Naive thymus-derived CD4-positive, alpha-beta T cell (primary cell): ENCODE results near the gene GATA2. TPM values are rescaled to one million over a fixed set of nuclear protein-coding genes. Genes with fewer than 3 reads are reported as not detected.
A peak's percentile ranks its signal among the peaks of the same experiment; 100 is the strongest.

ENCODE experiments used
- ATAC-seq: fragments of 150-1000 bp; cut with Tn5 transposase; 2 replicates; pipeline ENCODE4 v1.10.0; 2021; ENCODE audit warnings: mild to moderate bottlenecking, moderate library complexity
- CTCF ChIA-PET: fragments of 350-600 bp; sonication (Branson Sonifier 250); formaldehyde crosslinking; loops from one replicate; lab custom pipeline; 2021; ENCODE audit warnings: antibody characterized with exemption; lab: Charles Lee
- POLR2A ChIA-PET: fragments of 350-600 bp; sonication (Branson Sonifier 250); formaldehyde crosslinking; loops from one replicate; lab custom pipeline; 2021; ENCODE audit warnings: antibody characterized with exemption, inconsistent platforms; lab: Charles Lee
- DNase-seq, 9 donors: peaks; one replicate each; pipeline versions ENCODE4 v3.0.0 to v3.0.0-alpha.2; 2020 to 2022; ENCODE audit warnings: mixed read lengths in 1 of 9
- H3K27ac ChIP-seq: one replicate; pipeline ENCODE4 v1.7.0; 2013; ENCODE audit warnings: mild to moderate bottlenecking, low read depth, low read length, moderate library complexity
- H3K27me3 ChIP-seq, 2 donors: one replicate each; pipeline ENCODE4 v1.7.0; 2013; ENCODE audit warnings: low read length in 2 of 2, mild to moderate bottlenecking in 2 of 2, moderate library complexity in 2 of 2; ENCODE audit not compliant: control insufficient read depth in 2 of 2, insufficient read depth in 2 of 2
- H3K36me3 ChIP-seq, 3 experiments: 1 replicate in 2 of 3; 2 replicates in 1 of 3; pipeline ENCODE4 v1.7.0; 2013; ENCODE audit warnings: low read length in 3 of 3, mild to moderate bottlenecking in 3 of 3, moderate library complexity in 1 of 3; ENCODE audit not compliant: insufficient read depth in 3 of 3, control insufficient read depth in 2 of 3
- H3K4me1 ChIP-seq, 2 donors: one replicate each; pipeline ENCODE4 v1.7.0; 2013; ENCODE audit warnings: low read length in 2 of 2, mild to moderate bottlenecking in 2 of 2, moderate library complexity in 1 of 2; ENCODE audit not compliant: control insufficient read depth in 2 of 2, insufficient read depth in 2 of 2
- H3K4me3 ChIP-seq: 2 replicates; pipeline ENCODE4 v1.7.0; 2013; ENCODE audit warnings: mild to moderate bottlenecking, low read length
- H3K9me3 ChIP-seq, 3 experiments: 1 replicate in 2 of 3; 2 replicates in 1 of 3; pipeline ENCODE4 v1.7.0; 2013; ENCODE audit warnings: low read length in 3 of 3; ENCODE audit not compliant: control insufficient read depth in 2 of 3
- H3K27ac Mint-ChIP-seq, 9 donors: one replicate each; pipeline ENCODE4 v1.8.0; 2020 to 2022; ENCODE audit warnings: mixed read lengths in 9 of 9, mild to moderate bottlenecking in 8 of 9, moderate library complexity in 5 of 9, inconsistent platforms in 2 of 9
- H3K27me3 Mint-ChIP-seq, 5 donors: one replicate each; pipeline ENCODE4 v1.8.0; 2021 to 2022; ENCODE audit warnings: mixed read lengths in 5 of 5, mild to moderate bottlenecking in 1 of 5
- H3K36me3 Mint-ChIP-seq, 5 donors: one replicate each; pipeline ENCODE4 v1.8.0; 2020 to 2022; ENCODE audit warnings: mixed read lengths in 5 of 5, mild to moderate bottlenecking in 3 of 5, inconsistent platforms in 1 of 5
- H3K4me1 Mint-ChIP-seq, 7 donors: one replicate each; pipeline ENCODE4 v1.8.0; 2020 to 2022; ENCODE audit warnings: mixed read lengths in 7 of 7, mild to moderate bottlenecking in 3 of 7, inconsistent platforms in 1 of 7
- H3K4me3 Mint-ChIP-seq, 10 donors: one replicate each; pipeline ENCODE4 v1.8.0; 2020 to 2022; ENCODE audit warnings: mild to moderate bottlenecking in 10 of 10, mixed read lengths in 10 of 10, moderate library complexity in 6 of 10, inconsistent platforms in 2 of 10
- H3K9me3 Mint-ChIP-seq, 11 donors: one replicate each; pipeline ENCODE4 v1.8.0; 2020 to 2022; ENCODE audit warnings: mixed read lengths in 11 of 11, mild to moderate bottlenecking in 4 of 11, inconsistent platforms in 1 of 11, moderate library complexity in 1 of 11
- intact Hi-C, 2 donors: fragments of 100-400 bp; cut with micrococcal nuclease; formaldehyde crosslinking; loops; one replicate each; pipeline ENCODE4 v1.15.1; 2023
- polyA plus RNA-seq, 2 donors: library from polyadenylated mRNA; unstranded; fragments of 300-500 nt; fragmentation: Illumina TruSeq; gene quantifications; one replicate each; pipeline ENCODE4 v1.2.3, GENCODE V29; 2021
- total RNA-seq, 6 experiments: library from RNA in 5 of 6; stranded (reverse) in 5 of 6; gene quantifications; 1 replicate in 5 of 6; 2 replicates in 1 of 6; pipeline ENCODE4 v1.2.3 and lab custom pipeline; 2021 to 2026

GATA2 gene
- total and polyA plus RNA-seq, 7 experiments from 2014 or later: 0.30 to 70.9 (median 14.0) TPM; not detected in 4

DNA sequence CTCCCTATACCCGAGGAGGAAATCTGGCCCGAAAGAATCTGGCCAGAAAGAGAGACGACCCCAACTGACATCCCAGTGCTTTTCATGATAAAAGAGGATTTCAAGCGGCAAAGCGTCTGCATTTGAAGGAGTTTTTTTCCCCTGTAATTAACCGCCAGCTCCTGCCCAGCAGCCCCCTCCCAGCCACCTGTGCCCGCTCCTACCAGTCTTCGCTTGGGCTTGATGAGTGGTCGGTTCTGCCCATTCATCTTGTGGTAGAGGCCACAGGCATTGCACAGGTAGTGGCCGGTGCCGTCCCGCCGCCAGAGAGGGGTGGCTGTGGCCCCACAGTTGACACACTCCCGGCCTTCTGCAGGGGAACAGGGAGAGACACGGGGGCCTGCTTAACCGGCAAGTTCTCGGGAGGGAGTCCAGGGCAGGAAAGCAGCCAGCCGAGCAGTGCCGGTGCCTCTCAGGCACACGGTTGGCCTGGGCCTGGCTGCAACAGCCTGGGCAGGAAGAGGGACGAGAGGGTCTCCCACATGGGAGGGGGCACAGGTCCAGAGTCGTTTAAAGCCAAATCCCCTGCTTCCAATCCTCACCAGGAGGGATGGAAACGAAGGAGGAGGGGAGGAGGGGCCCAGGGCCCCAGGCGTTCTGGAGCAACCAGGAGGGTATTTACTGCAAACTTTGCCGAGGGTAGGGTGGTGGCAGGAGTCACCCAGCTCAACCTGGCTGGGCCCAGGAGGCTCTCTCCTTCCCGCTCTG, 9.2 kb downstream of the GATA2 start:
- Mint-ChIP-seq H3K27ac (no peak overlapping the region), H3K4me1 (peaks cover 16 to 34% (median 25%) of the 10 kb centered on the region in 7 donors), H3K9me3 (no peaks in the 10 kb centered on the region), H3K27me3 (peaks cover 52 to 74% (median 67%) of the 10 kb centered on the region in 5 donors), H3K36me3 (no peaks in the 10 kb centered on the region), H3K4me3 (peak overlapping the region in 8 of 10 donors; percentile 62 to 91 (median 79))
- ChIA-PET CTCF (no interaction called here), POLR2A (interaction anchor here (0.6 kb wide), 1 partner anchor 305 kb away, joined by 4 read pairs; no protein-coding TSS in a partner anchor)
- no peak for ATAC-seq
- no peak overlapping the region for H3K27ac ChIP-seq
- peaks cover 10 to 27% of the 10 kb centered on the region in 2 donors for H3K27me3 ChIP-seq
- no peak overlapping the region for H3K4me3 ChIP-seq
- DNase-seq: no peak
- no peaks in the 10 kb centered on the region for H3K9me3 ChIP-seq
- H3K36me3 ChIP-seq: no peaks in the 10 kb centered on the region
- peaks cover 11 to 35% of the 10 kb centered on the region in 2 donors for H3K4me1 ChIP-seq
- intact Hi-C loops: no loop called here

- ATAC-seq (no peak), DNase-seq (no peak)
- Histone ChIP-seq H3K27ac (no peak overlapping the region), H3K36me3 (no peaks in the 10 kb centered on the region), H3K4me1 (peaks cover 2 to 26% of the 10 kb centered on the region in 2 donors), H3K27me3 (peaks cover 8 to 18% of the 10 kb centered on the region in 2 donors), H3K4me3 (no peak overlapping the region), H3K9me3 (no peaks in the 10 kb centered on the region)
- peaks cover 61 to 82% (median 66%) of the 10 kb centered on the region in 5 donors for H3K27me3 Mint-ChIP-seq
- POLR2A ChIA-PET: no interaction called here
- CTCF ChIA-PET: no interaction called here
- H3K27ac Mint-ChIP-seq: peak overlapping the region in 2 of 9 donors; percentile 10 to 57
- no peaks in the 10 kb centered on the region for H3K36me3 Mint-ChIP-seq
- H3K4me1 Mint-ChIP-seq: peaks cover 12 to 30% (median 21%) of the 10 kb centered on the region in 7 donors
- H3K4me3 Mint-ChIP-seq: peak overlapping the region; percentile 44 to 91 (median 79)
- intact Hi-C loops: no loop called here
- H3K9me3 Mint-ChIP-seq: no peaks in the 10 kb centered on the region
Measured at GRCh38 chr3:128482666-128483656, 10.0 kb downstream of the GATA2 start.

GRCh38 chr3:128482175-128482574, 10.8 kb downstream of the GATA2 start:
- peaks cover 9 to 26% (median 18%) of the 10 kb centered on the region in 7 donors for H3K4me1 Mint-ChIP-seq
- ATAC-seq (no peak), DNase-seq (no peak)
- Histone ChIP-seq H3K36me3 (no peaks in the 10 kb centered on the region), H3K27ac (no peak overlapping the region), H3K4me1 (peaks cover 0 to 19% of the 10 kb centered on the region in 2 donors), H3K27me3 (peaks cover 8 to 14% of the 10 kb centered on the region in 2 donors), H3K9me3 (no peaks in the 10 kb centered on the region), H3K4me3 (no peak overlapping the region)
- POLR2A ChIA-PET: no interaction called here
- no peaks in the 10 kb centered on the region for H3K36me3 Mint-ChIP-seq
- intact Hi-C loops: no loop called here
- CTCF ChIA-PET: no interaction called here
- no peak overlapping the region for H3K27ac Mint-ChIP-seq
- peak overlapping the region in 4 of 10 donors; percentile 36 to 91 (median 46) for H3K4me3 Mint-ChIP-seq
- H3K27me3 Mint-ChIP-seq: peaks cover 57 to 84% (median 69%) of the 10 kb centered on the region in 5 donors
- H3K9me3 Mint-ChIP-seq: no peaks in the 10 kb centered on the region

GRCh38 chr3:128481438-128481942, 11.5 kb downstream of the GATA2 start:
- Histone ChIP-seq H3K9me3 (no peaks in the 10 kb centered on the region), H3K27me3 (peaks cover 8 to 12% of the 10 kb centered on the region in 2 donors), H3K4me3 (no peak overlapping the region), H3K27ac (no peak overlapping the region), H3K36me3 (no peaks in the 10 kb centered on the region), H3K4me1 (peaks cover 0 to 13% of the 10 kb centered on the region in 2 donors)
- intact Hi-C loops: no loop called here
- ChIA-PET CTCF (no interaction called here), POLR2A (no interaction called here)
- Mint-ChIP-seq H3K36me3 (no peaks in the 10 kb centered on the region), H3K9me3 (no peaks in the 10 kb centered on the region), H3K4me1 (peaks cover 8 to 23% (median 15%) of the 10 kb centered on the region in 7 donors), H3K4me3 (no peak overlapping the region), H3K27ac (no peak overlapping the region), H3K27me3 (peaks cover 55 to 77% (median 69%) of the 10 kb centered on the region in 5 donors)
- ATAC-seq (no peak), DNase-seq (no peak)

- H3K27ac Mint-ChIP-seq: no peak overlapping the region
- Histone ChIP-seq H3K4me3 (no peak overlapping the region), H3K27ac (no peak overlapping the region), H3K9me3 (no peaks in the 10 kb centered on the region), H3K27me3 (peaks cover 7 to 8% of the 10 kb centered on the region in 2 donors), H3K4me1 (peaks cover 0 to 12% of the 10 kb centered on the region in 2 donors), H3K36me3 (no peaks in the 10 kb centered on the region)
- no peaks in the 10 kb centered on the region for H3K36me3 Mint-ChIP-seq
- DNase-seq: no peak
- CTCF ChIA-PET: no interaction called here
- no peak for ATAC-seq
- no peaks in the 10 kb centered on the region for H3K9me3 Mint-ChIP-seq
- peaks cover 5 to 18% (median 11%) of the 10 kb centered on the region in 7 donors for H3K4me1 Mint-ChIP-seq
- intact Hi-C loops: no loop called here
- POLR2A ChIA-PET: no interaction called here
- H3K27me3 Mint-ChIP-seq: peaks cover 50 to 71% (median 64%) of the 10 kb centered on the region in 5 donors
- H3K4me3 Mint-ChIP-seq: no peak overlapping the region
Measured at GRCh38 chr3:128480717-128481437, 12.1 kb downstream of the GATA2 start.

DNA sequence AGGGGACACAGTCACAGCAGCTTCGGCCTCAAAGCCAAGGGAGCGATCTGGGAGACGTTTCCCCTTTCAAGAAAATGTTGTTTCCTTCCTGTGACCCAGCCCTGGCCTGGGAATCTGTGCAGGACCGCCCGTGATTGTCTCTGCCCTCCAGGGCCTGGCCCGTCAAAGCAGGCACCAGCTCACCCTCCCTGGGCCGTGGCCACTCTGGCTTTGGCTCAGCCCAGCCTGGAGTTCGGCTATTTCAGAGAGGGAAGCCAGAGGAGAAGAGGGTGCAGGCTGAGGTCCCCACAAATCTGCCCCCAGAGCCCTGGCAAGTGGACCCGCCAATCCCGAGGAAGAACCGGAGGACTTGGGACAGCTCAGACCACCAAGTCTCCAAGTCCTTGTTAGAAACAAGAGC, 12.7 kb downstream of the GATA2 start:
- Histone ChIP-seq H3K27me3 (peaks cover 7 to 8% of the 10 kb centered on the region in 2 donors), H3K4me1 (peaks cover 0 to 12% of the 10 kb centered on the region in 2 donors), H3K36me3 (no peaks in the 10 kb centered on the region), H3K4me3 (no peak overlapping the region), H3K27ac (no peak overlapping the region), H3K9me3 (no peaks in the 10 kb centered on the region)
- Mint-ChIP-seq H3K27me3 (peaks cover 44 to 65% (median 58%) of the 10 kb centered on the region in 5 donors), H3K36me3 (no peaks in the 10 kb centered on the region), H3K9me3 (no peaks in the 10 kb centered on the region), H3K4me3 (no peak overlapping the region), H3K4me1 (peaks cover 5 to 18% (median 11%) of the 10 kb centered on the region in 7 donors), H3K27ac (no peak overlapping the region)
- ATAC-seq (no peak), DNase-seq (no peak)
- intact Hi-C loops: no loop called here
- ChIA-PET POLR2A (no interaction called here), CTCF (no interaction called here)
